Gastroesophageal sphincter (tissue), 3 donors: Measurements from ENCODE around the gene QRSL1.

Experiments used
- EP300 ChIP-seq: sonication (generic); formaldehyde crosslinking; IDR thresholded peaks from one replicate; pipeline ENCODE4 v1.6.1; 2017; ENCODE audit warnings: antibody characterized with exemption, mild to moderate bottlenecking
- POLR2A ChIP-seq, 2 donors: fragments of 450-650 bp; IDR thresholded peaks; one replicate each; pipeline ENCODE4 v1.6.1; 2017; ENCODE audit warnings: antibody characterized with exemption in 2 of 2, mild to moderate bottlenecking in 2 of 2, moderate library complexity in 1 of 2
- TF ChIP-seq, protein P1 (sequence below), 4 experiments: fragments of 200-600 bp in 2 of 4; fragments of 450-650 bp in 2 of 4; sonication (generic) in 1 of 4; IDR thresholded peaks; one replicate each; pipeline ENCODE4 v1.5.1; 2017 to 2019; ENCODE audit warnings: antibody characterized with exemption in 4 of 4, mild to moderate bottlenecking in 2 of 4, moderate library complexity in 2 of 4

DNA sequence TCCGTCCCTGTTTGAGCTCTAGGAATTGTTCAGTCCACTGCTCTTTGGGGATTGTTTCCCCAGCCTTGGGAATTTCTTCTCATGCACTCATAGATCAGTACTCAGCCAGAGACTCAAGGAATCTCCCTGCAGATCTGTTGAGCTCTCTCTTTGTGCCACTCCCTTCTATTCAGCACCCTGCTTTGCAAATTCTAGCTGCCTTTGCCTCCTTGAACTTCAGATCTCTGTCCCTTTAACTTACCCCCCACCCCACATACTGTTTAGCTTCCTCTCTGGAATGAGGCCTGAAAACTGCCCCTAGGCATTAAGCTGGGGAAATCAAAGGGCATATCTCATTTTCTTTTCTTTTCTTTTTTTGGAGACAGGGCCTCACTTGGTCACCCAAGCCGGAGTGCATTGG lies 30.5 kb downstream of the QRSL1 start:
- TF ChIP-seq POLR2A (IDR thresholded peaks at IDR 0.05): no peak
- TF ChIP-seq, protein P1, sequence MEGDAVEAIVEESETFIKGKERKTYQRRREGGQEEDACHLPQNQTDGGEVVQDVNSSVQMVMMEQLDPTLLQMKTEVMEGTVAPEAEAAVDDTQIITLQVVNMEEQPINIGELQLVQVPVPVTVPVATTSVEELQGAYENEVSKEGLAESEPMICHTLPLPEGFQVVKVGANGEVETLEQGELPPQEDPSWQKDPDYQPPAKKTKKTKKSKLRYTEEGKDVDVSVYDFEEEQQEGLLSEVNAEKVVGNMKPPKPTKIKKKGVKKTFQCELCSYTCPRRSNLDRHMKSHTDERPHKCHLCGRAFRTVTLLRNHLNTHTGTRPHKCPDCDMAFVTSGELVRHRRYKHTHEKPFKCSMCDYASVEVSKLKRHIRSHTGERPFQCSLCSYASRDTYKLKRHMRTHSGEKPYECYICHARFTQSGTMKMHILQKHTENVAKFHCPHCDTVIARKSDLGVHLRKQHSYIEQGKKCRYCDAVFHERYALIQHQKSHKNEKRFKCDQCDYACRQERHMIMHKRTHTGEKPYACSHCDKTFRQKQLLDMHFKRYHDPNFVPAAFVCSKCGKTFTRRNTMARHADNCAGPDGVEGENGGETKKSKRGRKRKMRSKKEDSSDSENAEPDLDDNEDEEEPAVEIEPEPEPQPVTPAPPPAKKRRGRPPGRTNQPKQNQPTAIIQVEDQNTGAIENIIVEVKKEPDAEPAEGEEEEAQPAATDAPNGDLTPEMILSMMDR (IDR thresholded peaks at IDR 0.05): no peak
- TF ChIP-seq EP300: no peak
